Adrenal gland (tissue), 5 donors: ENCODE measurements around the gene CTDSP2.
"Not testable (repeated sequence)": the region's sequence is repeated elsewhere in the genome, so short reads cannot be mapped to it uniquely, and the experiment has no call there.

Experiments
- CTCF ChIP-seq, 6 experiments: fragments of 450-650 bp in 4 of 6; fragments of 200-600 bp in 2 of 6; sonication (generic) in 1 of 6; IDR thresholded peaks; 1 replicate in 5 of 6; 2 replicates in 1 of 6; pipeline versions ENCODE4 v1.5.1 to v1.8.0; 2016 to 2021; ENCODE audit warnings: antibody characterized with exemption in 6 of 6, mild to moderate bottlenecking in 2 of 6, moderate library complexity in 1 of 6
- POLR2A ChIP-seq, 2 donors: fragments of 450-650 bp; IDR thresholded peaks; one replicate each; pipeline ENCODE4 v1.6.1; 2017; ENCODE audit warnings: antibody characterized with exemption in 2 of 2, mild to moderate bottlenecking in 2 of 2, moderate library complexity in 1 of 2
- donor health status: DM: no; HTN: no; CAD: no.

GRCh38 chr12:57774634-57775033 is 71.9 kb downstream of the CTDSP2 start:
- not testable (repeated sequence) for TF ChIP-seq POLR2A, CTCF (IDR thresholded peaks at IDR 0.05)
